Muscle layer of colon (tissue), 2 donors: ENCODE measurements around the gene STK32A.

Experiments used
- H3K27ac ChIP-seq: one replicate; pipeline ENCODE4 v1.7.0; 2013; ENCODE audit warnings: low read depth, mild to moderate bottlenecking, low read length, moderate library complexity
- H3K27me3 ChIP-seq, 2 donors: one replicate each; pipeline ENCODE4 v1.7.0; 2013; ENCODE audit warnings: low read length in 2 of 2, mild to moderate bottlenecking in 2 of 2; ENCODE audit not compliant: insufficient read depth in 2 of 2, control insufficient read depth in 1 of 2
- H3K36me3 ChIP-seq: one replicate; pipeline ENCODE4 v1.7.0; 2013; ENCODE audit warnings: mild to moderate bottlenecking, low read length; ENCODE audit not compliant: insufficient read depth
- H3K4me1 ChIP-seq: one replicate; pipeline ENCODE4 v1.7.0; 2013; ENCODE audit warnings: mild to moderate bottlenecking, low read length; ENCODE audit not compliant: insufficient read depth
- H3K4me3 ChIP-seq, 2 donors: one replicate each; pipeline ENCODE4 v1.7.0; 2013; ENCODE audit warnings: low read length in 2 of 2, low read depth in 1 of 2, mild to moderate bottlenecking in 1 of 2, moderate library complexity in 1 of 2
- H3K9ac ChIP-seq: one replicate; pipeline ENCODE4 v1.7.0; 2013; ENCODE audit warnings: low read length
- H3K9me3 ChIP-seq: one replicate; pipeline ENCODE4 v1.7.0; 2013; ENCODE audit warnings: mild to moderate bottlenecking, low read length
- donor health status: abdominal sarcoma.
- donor health status: Adenocarcinoma of cecum.

STK32A gene

GRCh38 chr5:147432323-147432722 is 197.5 kb downstream of the STK32A start:
- Histone ChIP-seq H3K36me3 (no peaks in the 10 kb centered on the region), H3K27me3 (no peaks in the 10 kb centered on the region), H3K4me1 (peaks cover 80% of the 10 kb centered on the region), H3K9me3 (no peaks in the 10 kb centered on the region), H3K4me3 (no peak overlapping the region), H3K9ac (no peak overlapping the region), H3K27ac (peak overlapping the region; percentile 41)

- Histone ChIP-seq H3K27me3 (no peaks in the 10 kb centered on the region), H3K4me3 (no peak overlapping the region), H3K27ac (peak overlapping the region; percentile 31), H3K36me3 (no peaks in the 10 kb centered on the region), H3K9me3 (no peaks in the 10 kb centered on the region), H3K9ac (no peak overlapping the region), H3K4me1 (peaks cover 79% of the 10 kb centered on the region)
These were observed 199.2 kb downstream of the STK32A start for GRCh38 chr5:147434049-147434448.

- no peak overlapping the region for H3K27ac ChIP-seq
- no peaks in the 10 kb centered on the region for H3K27me3 ChIP-seq
- H3K9me3 ChIP-seq, result no peaks in the 10 kb centered on the region
- no peak overlapping the region for H3K9ac ChIP-seq
- no peaks in the 10 kb centered on the region for H3K36me3 ChIP-seq
- H3K4me1 ChIP-seq, result peaks cover 77% of the 10 kb centered on the region
- H3K4me3 ChIP-seq, result no peak overlapping the region
These were observed 201.8 kb downstream of the STK32A start for GRCh38 chr5:147436596-147436995.

GRCh38 chr5:147437161-147437596 is 202.4 kb downstream of the STK32A start:
- H3K9ac ChIP-seq, result no peak overlapping the region
- H3K36me3 ChIP-seq, result no peaks in the 10 kb centered on the region
- no peak overlapping the region for H3K27ac ChIP-seq
- H3K9me3 ChIP-seq, result no peaks in the 10 kb centered on the region
- peaks cover 74% of the 10 kb centered on the region for H3K4me1 ChIP-seq
- H3K4me3 ChIP-seq, result no peak overlapping the region
- H3K27me3 ChIP-seq, result no peaks in the 10 kb centered on the region
